ENCODE results near the gene APIP.

The APIP gene

DNA sequence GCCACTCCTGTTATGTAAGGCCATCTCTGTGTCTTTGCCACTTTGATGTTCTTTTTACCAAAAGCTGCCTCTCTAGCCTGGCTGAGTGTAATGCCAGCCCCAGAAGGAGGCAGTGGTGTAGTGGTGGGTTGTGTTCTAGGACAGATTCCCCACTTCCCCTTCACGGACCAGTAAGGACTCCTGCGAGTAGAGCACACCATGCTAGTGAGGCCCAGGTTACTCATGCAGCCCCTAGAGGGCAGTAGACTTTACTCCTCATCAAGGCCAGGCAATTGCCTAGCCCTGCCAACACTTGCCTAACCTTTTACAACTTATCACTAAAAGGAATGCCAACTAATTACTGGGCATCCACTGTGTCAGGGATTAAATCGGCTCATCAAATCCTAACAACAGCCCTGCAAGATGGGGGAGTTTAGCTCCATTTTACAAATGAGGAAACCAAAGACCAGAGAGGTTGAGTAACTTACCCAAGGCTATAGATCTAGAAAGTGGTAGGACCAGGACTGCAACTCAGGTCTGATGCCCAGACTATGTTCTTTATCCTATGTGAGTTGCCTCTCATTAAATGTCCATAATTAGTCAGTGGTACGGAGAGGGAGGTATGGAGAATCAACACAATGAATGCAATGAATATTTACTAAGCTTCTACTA lies 75.3 kb downstream of the APIP start:
- DNase-seq: peak; percentile 9

DNA sequence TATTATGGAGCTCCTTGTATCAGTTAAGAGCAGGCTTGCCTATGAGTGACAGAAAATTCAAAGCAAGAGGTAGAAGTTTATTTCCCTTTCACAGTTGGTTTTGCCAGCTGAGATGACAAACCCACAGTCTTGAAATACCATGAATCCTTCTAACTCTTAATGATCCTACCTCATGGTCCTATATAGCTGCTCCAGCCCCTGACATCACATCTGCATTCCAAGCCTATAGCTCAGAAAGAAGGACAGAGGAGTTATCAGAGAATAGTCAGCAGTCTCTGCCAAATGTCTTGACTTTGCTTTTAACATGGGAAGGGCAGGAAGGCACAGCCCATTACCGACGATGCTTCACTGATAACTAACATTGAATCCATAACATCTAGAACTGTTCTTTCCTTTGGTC lies 76.2 kb downstream of the APIP start:
- no peak for DNase-seq

GRCh38 chr11:34836958-34837856 lies 79.0 kb downstream of the APIP start:
- DNase-seq: no peak

GRCh38 chr11:34833602-34834001 lies 82.6 kb downstream of the APIP start:
- no peak for DNase-seq
